ENCODE results near the gene GREB1. TPM values are rescaled to one million over a fixed set of nuclear protein-coding genes. Genes with fewer than 3 reads are reported as not detected.

GREB1 gene
- polyA plus RNA-seq, 1 donor from 2014 or later = 17.2 TPM

DNA sequence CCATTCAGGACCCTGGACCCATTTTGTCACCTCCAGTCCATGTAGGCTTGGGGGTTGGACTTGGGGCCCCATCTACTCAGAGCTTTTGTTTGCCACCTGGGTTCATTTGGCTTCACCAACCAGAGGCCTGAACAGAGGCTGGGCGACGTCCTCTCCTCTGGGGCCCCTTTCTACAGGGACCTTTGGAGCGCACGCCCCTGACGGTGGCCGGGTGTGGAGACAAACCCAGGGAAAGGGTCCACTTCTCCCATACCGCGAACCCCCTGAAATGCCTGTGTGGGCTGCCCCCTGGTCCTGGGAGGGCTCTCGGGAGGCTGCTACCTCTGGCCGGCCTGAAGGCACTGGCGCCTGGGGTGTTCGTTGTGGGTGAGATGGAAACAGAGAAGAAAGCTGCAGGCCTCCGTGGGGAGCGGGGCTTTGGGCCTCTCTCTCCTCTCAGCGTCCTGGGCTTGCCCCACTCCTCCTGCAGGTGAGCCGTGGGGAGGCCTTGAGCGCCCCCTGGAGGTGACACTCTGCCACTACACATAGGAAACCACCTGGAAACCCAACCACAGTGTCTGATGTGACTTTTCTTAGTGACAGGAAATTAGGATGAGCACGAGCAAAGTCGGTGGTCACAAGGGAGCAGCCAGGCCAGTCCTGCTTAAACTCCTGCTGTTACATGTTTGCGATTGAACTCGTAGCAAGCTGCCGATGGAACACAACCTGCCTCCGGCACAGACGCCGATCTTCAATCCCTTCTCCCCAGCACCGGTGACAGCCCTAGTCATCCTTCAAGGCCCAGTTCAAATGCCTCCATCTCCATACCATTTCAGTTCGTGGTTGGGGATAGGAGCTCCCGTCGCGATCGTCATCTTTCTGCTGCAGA, 148.1 kb downstream of the GREB1 start:
- Histone ChIP-seq H3K9ac (ENCODE audit: low read length) (no peak overlapping the region), H3K79me2 (replicated peaks; ENCODE audit: insufficient read depth, low read length) (no peaks in the 10 kb centered on the region)

DNA sequence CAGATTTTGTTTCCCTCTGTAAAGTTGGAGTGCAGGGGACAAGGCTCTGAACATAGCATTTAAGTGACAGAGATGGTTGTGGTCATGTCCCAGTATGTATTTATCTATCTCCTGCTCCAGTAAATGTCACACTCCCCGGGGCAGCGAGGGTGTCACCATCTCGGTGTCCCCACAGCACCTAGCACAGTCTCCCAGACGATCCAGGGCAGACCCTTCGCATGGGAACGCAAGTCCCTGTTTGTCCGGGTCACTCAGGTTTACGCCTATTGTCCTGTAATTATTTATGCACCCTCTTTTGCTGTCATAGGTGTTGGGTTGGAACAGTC, 148.7 kb downstream of the GREB1 start:
- no peaks in the 10 kb centered on the region for H3K9me2 ChIP-seq (ENCODE audit: insufficient read depth, low read length)
- no peaks in the 10 kb centered on the region for H3K79me2 ChIP-seq (replicated peaks; ENCODE audit: insufficient read depth, low read length)
- H3K9ac ChIP-seq (ENCODE audit: low read length) = no peak overlapping the region
- H4K20me1 ChIP-seq (ENCODE audit: insufficient read depth) = no peaks in the 10 kb centered on the region
- H3K4me3 ChIP-seq (ENCODE audit: low read length) = no peak overlapping the region
- H3K27me3 ChIP-seq (ENCODE audit: insufficient read depth, low read depth, low read length) = no peaks in the 10 kb centered on the region
- H3F3A ChIP-seq (ENCODE audit: insufficient read depth, low read length, poor library complexity, severe bottlenecking) = no peaks in the 10 kb centered on the region
- H3K36me3 ChIP-seq (ENCODE audit: insufficient read depth, low read length) = no peaks in the 10 kb centered on the region
- H3K4me2 ChIP-seq (ENCODE audit: low read length) = no peak overlapping the region
- no peaks in the 10 kb centered on the region for H3K9me3 ChIP-seq (ENCODE audit: low read length)
- TF ChIP-seq, protein P1, sequence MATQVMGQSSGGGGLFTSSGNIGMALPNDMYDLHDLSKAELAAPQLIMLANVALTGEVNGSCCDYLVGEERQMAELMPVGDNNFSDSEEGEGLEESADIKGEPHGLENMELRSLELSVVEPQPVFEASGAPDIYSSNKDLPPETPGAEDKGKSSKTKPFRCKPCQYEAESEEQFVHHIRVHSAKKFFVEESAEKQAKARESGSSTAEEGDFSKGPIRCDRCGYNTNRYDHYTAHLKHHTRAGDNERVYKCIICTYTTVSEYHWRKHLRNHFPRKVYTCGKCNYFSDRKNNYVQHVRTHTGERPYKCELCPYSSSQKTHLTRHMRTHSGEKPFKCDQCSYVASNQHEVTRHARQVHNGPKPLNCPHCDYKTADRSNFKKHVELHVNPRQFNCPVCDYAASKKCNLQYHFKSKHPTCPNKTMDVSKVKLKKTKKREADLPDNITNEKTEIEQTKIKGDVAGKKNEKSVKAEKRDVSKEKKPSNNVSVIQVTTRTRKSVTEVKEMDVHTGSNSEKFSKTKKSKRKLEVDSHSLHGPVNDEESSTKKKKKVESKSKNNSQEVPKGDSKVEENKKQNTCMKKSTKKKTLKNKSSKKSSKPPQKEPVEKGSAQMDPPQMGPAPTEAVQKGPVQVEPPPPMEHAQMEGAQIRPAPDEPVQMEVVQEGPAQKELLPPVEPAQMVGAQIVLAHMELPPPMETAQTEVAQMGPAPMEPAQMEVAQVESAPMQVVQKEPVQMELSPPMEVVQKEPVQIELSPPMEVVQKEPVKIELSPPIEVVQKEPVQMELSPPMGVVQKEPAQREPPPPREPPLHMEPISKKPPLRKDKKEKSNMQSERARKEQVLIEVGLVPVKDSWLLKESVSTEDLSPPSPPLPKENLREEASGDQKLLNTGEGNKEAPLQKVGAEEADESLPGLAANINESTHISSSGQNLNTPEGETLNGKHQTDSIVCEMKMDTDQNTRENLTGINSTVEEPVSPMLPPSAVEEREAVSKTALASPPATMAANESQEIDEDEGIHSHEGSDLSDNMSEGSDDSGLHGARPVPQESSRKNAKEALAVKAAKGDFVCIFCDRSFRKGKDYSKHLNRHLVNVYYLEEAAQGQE (IDR thresholded peaks at IDR 0.05; ENCODE audit: borderline replicate concordance) = no peak
- no peak for TF ChIP-seq EZH2 (IDR thresholded peaks at IDR 0.05; ENCODE audit: borderline replicate concordance, insufficient read depth, low read length, poor library complexity, severe bottlenecking)
- TF ChIP-seq, protein P2, sequence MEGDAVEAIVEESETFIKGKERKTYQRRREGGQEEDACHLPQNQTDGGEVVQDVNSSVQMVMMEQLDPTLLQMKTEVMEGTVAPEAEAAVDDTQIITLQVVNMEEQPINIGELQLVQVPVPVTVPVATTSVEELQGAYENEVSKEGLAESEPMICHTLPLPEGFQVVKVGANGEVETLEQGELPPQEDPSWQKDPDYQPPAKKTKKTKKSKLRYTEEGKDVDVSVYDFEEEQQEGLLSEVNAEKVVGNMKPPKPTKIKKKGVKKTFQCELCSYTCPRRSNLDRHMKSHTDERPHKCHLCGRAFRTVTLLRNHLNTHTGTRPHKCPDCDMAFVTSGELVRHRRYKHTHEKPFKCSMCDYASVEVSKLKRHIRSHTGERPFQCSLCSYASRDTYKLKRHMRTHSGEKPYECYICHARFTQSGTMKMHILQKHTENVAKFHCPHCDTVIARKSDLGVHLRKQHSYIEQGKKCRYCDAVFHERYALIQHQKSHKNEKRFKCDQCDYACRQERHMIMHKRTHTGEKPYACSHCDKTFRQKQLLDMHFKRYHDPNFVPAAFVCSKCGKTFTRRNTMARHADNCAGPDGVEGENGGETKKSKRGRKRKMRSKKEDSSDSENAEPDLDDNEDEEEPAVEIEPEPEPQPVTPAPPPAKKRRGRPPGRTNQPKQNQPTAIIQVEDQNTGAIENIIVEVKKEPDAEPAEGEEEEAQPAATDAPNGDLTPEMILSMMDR (IDR thresholded peaks at IDR 0.05; ENCODE audit: poor library complexity, severe bottlenecking) = no peak
- no peak overlapping the region for H2AFZ ChIP-seq (ENCODE audit: low read depth, low read length)
- no peak overlapping the region for H3K27ac ChIP-seq (ENCODE audit: low read length)

More for the DNA sequence above, 148.1 kb downstream of the GREB1 start:
- Histone ChIP-seq H3K4me2 (ENCODE audit: low read length) (no peak overlapping the region), H3K36me3 (ENCODE audit: insufficient read depth, low read length) (no peaks in the 10 kb centered on the region), H3K4me3 (ENCODE audit: low read length) (no peak overlapping the region), H3K27me3 (ENCODE audit: insufficient read depth, low read depth, low read length) (no peaks in the 10 kb centered on the region), H3F3A (ENCODE audit: insufficient read depth, low read length, poor library complexity, severe bottlenecking) (no peaks in the 10 kb centered on the region), H2AFZ (ENCODE audit: low read depth, low read length) (no peak overlapping the region), H4K20me1 (ENCODE audit: insufficient read depth) (no peaks in the 10 kb centered on the region), H3K27ac (ENCODE audit: low read length) (no peak overlapping the region), H3K9me3 (ENCODE audit: low read length) (no peaks in the 10 kb centered on the region), H3K9me2 (ENCODE audit: insufficient read depth, low read length) (no peaks in the 10 kb centered on the region)
- TF ChIP-seq, protein P2 (IDR thresholded peaks at IDR 0.05; ENCODE audit: poor library complexity, severe bottlenecking) = peak; percentile 44
- TF ChIP-seq POLR2AphosphoS5 (IDR thresholded peaks at IDR 0.05) = no peak

Measured in neural cell (in vitro differentiated cells).